GM12892 (cell line): ENCODE measurements around the gene ELMOD3.

Source experiments
- POLR2A ChIP-seq: IDR thresholded peaks from 2 replicates; pipeline ENCODE4 v1.6.1; 2011; ENCODE audit warnings: low read depth, low read length, control low read depth
- POLR2AphosphoS5 ChIP-seq: IDR thresholded peaks from 2 replicates; pipeline ENCODE4 v1.6.1; 2011; ENCODE audit warnings: low read depth, low read length, control low read depth
- TAF1 ChIP-seq: IDR thresholded peaks from 2 replicates; pipeline ENCODE4 v1.6.1; 2011; ENCODE audit warnings: low read depth, mild to moderate bottlenecking, control low read depth, low read length, borderline replicate concordance

DNA sequence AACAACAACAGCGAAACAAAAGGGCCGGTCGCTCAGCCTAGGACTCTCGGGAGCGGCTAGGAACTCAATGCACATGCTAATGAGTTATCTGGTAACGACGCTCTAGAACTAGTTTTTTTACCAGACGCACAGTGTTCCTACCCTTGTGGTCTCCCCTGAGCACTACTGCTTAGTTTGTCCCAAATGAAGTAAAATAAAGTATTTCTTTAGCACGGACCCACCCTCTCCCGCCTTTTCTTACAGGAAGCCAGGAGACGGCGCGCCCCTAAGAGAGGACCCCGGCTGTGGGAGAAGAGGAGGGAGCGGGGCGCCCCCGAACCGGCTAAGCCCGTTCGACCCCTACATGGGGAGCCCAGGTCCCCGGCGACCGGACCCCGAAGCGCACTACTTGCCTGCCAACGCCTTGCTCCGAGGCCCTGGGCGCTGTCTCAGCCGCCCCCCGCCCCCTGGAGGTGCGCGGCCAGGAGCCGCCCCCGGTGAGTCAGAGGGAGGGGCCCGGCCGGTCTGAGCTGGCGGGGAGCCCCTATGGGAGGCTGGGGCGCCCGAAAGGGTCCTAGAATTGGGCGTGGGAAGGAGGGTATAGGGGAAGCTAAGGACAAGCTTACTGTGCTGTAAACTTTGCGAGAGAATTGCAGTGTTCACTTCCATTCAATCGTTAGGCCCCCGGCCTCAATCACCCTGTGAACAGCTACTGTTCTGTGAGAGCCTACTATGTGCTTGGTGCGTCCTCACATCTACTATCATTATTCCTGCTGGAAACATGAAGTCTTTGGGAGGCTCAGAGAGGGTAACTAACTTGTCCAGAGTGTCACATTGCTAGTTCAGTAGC is 59.2 kb downstream of the ELMOD3 start:
- TF ChIP-seq POLR2AphosphoS5 (no peak), POLR2A (no peak), TAF1 (no peak)
